ENCODE data around the gene TLE3. TPM values are rescaled to one million over a fixed set of nuclear protein-coding genes. Genes with fewer than 3 reads are reported as not detected.

TLE3 gene
- total and polyA plus RNA-seq, 3 experiments from 2014 or later: 19.4 to 76.5 (median 73.1) TPM

DNA sequence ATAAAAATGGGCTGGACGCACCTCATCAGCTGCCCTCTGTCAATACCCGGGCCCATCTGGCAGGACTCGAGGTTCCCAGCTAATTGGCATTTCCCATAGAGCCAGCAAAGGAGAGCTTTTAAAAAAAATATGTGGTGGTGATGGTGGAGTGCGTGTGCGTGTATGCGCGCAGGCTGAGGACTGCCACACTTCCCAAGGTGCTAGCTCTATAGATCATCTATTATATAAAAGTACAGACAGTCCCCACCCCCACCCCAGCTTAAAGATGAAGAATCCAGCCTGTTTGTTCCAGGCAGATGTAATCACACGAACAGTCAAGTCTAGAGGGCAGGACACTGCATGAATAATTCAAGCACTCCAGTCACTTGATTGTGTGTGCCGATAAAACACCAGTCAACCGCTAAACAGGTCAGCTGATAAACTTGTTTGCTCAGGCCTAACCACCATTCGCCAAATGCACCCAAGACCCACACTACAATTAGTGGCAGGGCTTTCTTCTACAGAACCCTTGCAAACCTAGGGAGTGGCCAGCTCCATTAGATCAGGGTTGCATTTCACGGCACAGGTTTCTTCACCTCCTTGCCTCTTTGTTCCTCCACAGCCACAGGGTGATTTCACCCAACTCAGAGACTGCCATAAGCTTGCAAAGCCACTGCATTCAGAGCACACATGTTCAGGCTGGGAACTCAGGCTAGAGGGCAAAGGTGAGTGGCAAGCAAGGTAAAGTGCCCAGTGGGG is 5.8 kb downstream of the TLE3 start:
- Histone ChIP-seq H3K27me3 (ENCODE audit: insufficient read depth, low read length, poor library complexity, severe bottlenecking) (no peaks in the 10 kb centered on the region), H3K9me3 (ENCODE audit: low read length) (no peaks in the 10 kb centered on the region), H3K27ac (ENCODE audit: low read depth, low read length) (peak overlapping the region; percentile 41), H3K4me3 (ENCODE audit: low read length) (no peak overlapping the region), H3K36me3 (ENCODE audit: insufficient read depth, low read length) (peaks cover 5% of the 10 kb centered on the region), H3K4me1 (ENCODE audit: insufficient read depth, low read length) (peaks cover 69% of the 10 kb centered on the region)
- Mint-ChIP-seq H3K36me3 (peaks cover 0 to 81% (median 15%) of the 10 kb centered on the region in 3 donors), H3K9me3 (no peaks in the 10 kb centered on the region), H3K4me3 (peak overlapping the region in 6 of 7 donors; percentile 15 to 98 (median 50)), H3K27me3 (peaks cover 0 to 3% of the 10 kb centered on the region in 2 donors), H3K27ac (peak overlapping the region in 2 of 8 donors; percentile 36 to 88), H3K4me1 (peaks cover 63 to 90% (median 82%) of the 10 kb centered on the region in 3 donors)
- DNase-seq: peak in 2 of 5 donors; percentile 23 to 45
- POLR2A ChIA-PET: interaction anchor here (0.6 to 0.9 kb wide), 2 partner anchors 12 to 32 kb away, joined by 3 to 5 read pairs; no protein-coding TSS in a partner anchor
- CTCF ChIA-PET: interaction anchor here (1.2 to 1.4 kb wide), 4 partner anchors 9 to 368 kb away, joined by 3 to 5 read pairs (median 4); no protein-coding TSS in a partner anchor

DNA sequence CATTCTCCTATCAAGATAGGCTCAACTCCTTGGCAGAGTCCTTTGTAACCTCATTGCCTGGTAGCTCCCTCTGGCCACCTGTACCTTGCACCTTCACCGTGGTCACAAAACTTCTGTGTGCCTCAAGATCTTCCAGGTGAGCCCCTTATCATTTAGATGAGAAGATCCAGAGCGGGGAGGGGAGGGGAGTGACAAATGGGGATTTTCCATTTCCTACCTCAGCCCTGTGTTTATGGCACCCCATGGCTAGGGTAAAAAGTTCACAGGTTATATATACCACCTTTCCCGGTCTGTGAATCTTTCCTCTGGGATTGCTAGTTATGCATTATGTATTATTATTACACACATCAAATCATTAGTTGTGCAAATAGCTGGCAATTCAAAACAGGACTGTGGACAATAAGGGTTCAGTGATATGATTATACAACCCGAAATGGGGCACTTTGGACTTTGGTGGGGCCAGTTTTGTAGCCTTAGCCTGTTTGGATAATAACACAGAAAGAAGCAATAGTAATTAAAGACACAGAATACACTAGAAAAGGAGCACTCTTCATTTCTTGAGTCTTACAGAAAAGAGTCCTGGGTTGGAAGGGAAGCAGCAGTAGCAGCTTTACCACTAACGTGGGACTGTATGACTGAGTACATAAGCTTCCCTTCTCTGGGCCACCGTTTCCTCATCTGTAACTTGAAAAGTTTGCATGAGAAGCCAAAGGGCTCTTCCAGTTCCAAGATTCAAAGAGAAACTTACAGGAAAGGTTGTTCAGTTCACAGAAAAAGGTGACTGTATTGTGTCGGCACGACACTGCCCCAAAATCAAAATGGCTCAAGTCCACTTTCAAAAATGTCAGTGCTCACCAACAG is 7.1 kb downstream of the TLE3 start:
- Mint-ChIP-seq H3K4me1 (peaks cover 73 to 99% (median 94%) of the 10 kb centered on the region in 3 donors), H3K27ac (peak overlapping the region in 1 of 8 donors; percentile 88), H3K9me3 (no peaks in the 10 kb centered on the region), H3K36me3 (peaks cover 0 to 90% (median 20%) of the 10 kb centered on the region in 3 donors), H3K27me3 (no peaks in the 10 kb centered on the region), H3K4me3 (no peak overlapping the region)
- H3K27ac ChIP-seq (ENCODE audit: low read depth, low read length): no peak overlapping the region
- peak in 1 of 5 donors; percentile 4 for DNase-seq
- ChIA-PET POLR2A (interaction anchor here (0.5 to 1.2 kb wide), 2 partner anchors 9 to 618 kb away, joined by 3 to 6 read pairs; no protein-coding TSS in a partner anchor), CTCF (interaction anchor here (1.2 kb wide), 1 partner anchor 8 kb away, joined by 3 read pairs; no protein-coding TSS in a partner anchor)
- H3K36me3 ChIP-seq (ENCODE audit: insufficient read depth, low read length): peaks cover 5% of the 10 kb centered on the region
- H3K9me3 ChIP-seq (ENCODE audit: low read length): no peaks in the 10 kb centered on the region
- H3K27me3 ChIP-seq (ENCODE audit: insufficient read depth, low read length, poor library complexity, severe bottlenecking): no peaks in the 10 kb centered on the region
- H3K4me3 ChIP-seq (ENCODE audit: low read length): no peak overlapping the region
- H3K4me1 ChIP-seq (ENCODE audit: insufficient read depth, low read length): peaks cover 71% of the 10 kb centered on the region

DNA sequence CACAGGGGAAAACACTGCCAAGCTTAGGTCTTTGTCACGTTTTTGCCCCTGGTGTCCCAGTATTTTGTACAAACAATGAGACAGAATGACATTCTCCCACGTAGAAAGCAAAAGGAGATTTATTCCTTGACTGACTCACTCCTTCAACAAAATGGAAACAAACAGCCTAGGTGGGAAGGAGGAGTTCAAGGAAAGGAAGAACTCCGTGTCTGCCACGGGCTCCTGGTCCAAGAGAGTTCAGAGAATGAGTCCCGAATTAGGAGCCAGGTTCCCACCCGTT is 8.1 kb downstream of the TLE3 start:
- Mint-ChIP-seq H3K9me3 (no peaks in the 10 kb centered on the region), H3K27me3 (no peaks in the 10 kb centered on the region), H3K36me3 (peaks cover 0 to 94% (median 20%) of the 10 kb centered on the region in 3 donors), H3K27ac (no peak overlapping the region), H3K4me3 (peak overlapping the region in 2 of 7 donors; percentile 10 to 15), H3K4me1 (peaks cover 76 to 100% (median 98%) of the 10 kb centered on the region in 3 donors)
- ChIA-PET CTCF (no interaction called here), POLR2A (no interaction called here)
- no peaks in the 10 kb centered on the region for H3K27me3 ChIP-seq (ENCODE audit: insufficient read depth, low read length, poor library complexity, severe bottlenecking)
- H3K4me3 ChIP-seq (ENCODE audit: low read length): no peak overlapping the region
- peak in 1 of 5 donors; percentile 3 for DNase-seq
- H3K9me3 ChIP-seq (ENCODE audit: low read length): no peaks in the 10 kb centered on the region
- H3K36me3 ChIP-seq (ENCODE audit: insufficient read depth, low read length): peaks cover 5% of the 10 kb centered on the region
- peaks cover 67% of the 10 kb centered on the region for H3K4me1 ChIP-seq (ENCODE audit: insufficient read depth, low read length)
- H3K27ac ChIP-seq (ENCODE audit: low read depth, low read length): no peak overlapping the region

DNA sequence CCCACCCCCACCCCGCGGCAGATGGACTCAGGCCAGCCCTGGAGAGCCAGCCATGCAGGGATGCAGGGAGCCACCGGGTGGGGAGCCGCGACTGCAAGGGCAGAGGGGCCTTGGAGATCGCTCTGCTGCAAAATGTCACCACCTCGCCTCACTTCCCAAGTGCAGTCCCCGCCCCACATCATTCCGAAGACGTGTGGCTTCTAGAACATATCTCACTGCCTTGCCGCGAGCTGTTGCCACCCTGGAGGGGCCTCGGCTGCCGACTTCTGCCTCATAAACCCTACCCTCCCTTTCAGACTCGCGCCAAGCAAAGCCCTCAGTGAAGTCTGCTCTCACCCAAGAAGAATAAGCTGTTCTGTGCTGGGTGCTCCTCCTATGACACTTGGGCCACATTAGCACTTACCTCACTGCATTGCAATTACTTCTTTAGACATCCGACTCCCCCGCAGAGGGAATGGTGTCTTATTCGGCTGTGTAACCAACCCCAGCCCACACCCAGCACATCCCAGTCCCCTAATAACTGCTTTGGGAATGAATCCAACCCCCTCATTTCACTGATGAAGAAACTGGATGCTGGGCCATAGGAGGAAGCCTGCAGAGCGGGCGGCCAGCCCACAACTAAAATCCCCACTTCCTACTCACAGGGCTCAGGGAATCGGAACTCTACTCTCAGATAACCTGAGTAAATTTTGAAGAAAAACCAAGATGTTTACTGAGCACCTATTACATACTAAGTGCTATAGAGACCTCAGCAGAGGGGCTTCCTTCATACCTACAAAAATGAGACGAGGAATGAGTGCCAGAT is 8.6 kb downstream of the TLE3 start:
- Histone ChIP-seq H3K27ac (ENCODE audit: low read depth, low read length) (no peak overlapping the region), H3K4me1 (ENCODE audit: insufficient read depth, low read length) (peaks cover 67% of the 10 kb centered on the region), H3K4me3 (ENCODE audit: low read length) (no peak overlapping the region), H3K36me3 (ENCODE audit: insufficient read depth, low read length) (peaks cover 5% of the 10 kb centered on the region), H3K27me3 (ENCODE audit: insufficient read depth, low read length, poor library complexity, severe bottlenecking) (no peaks in the 10 kb centered on the region), H3K9me3 (ENCODE audit: low read length) (no peaks in the 10 kb centered on the region)
- ChIA-PET CTCF (no interaction called here), POLR2A (no interaction called here)
- peak overlapping the region in 3 of 7 donors; percentile 10 to 79 (median 24) for H3K4me3 Mint-ChIP-seq
- peaks cover 77 to 100% (median 98%) of the 10 kb centered on the region in 3 donors for H3K4me1 Mint-ChIP-seq
- H3K9me3 Mint-ChIP-seq: no peaks in the 10 kb centered on the region
- peaks cover 0 to 96% (median 18%) of the 10 kb centered on the region in 3 donors for H3K36me3 Mint-ChIP-seq
- peak overlapping the region in 3 of 8 donors; percentile 46 to 54 (median 48) for H3K27ac Mint-ChIP-seq
- DNase-seq: peak in 1 of 5 donors; percentile 35
- no peaks in the 10 kb centered on the region for H3K27me3 Mint-ChIP-seq

DNA sequence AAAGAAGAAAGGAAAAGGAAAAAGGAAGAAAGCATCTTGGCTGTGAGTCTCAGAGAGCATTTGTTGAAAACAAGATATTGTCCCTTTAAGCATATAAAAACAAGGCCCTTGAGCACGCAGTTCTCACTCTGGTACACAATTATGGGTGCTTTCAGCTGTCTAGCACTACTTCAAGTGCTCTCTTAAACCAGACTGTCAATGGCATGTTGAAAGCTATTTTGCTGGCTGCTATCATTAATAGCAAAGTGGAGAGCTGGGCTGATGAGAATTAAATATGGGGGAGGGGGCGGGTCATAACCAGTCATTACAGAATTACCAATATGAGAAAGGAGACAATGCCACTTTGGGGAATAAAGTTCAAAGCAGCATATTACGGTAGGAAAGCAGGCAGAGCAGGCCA is 9.3 kb downstream of the TLE3 start:
- POLR2A ChIA-PET: no interaction called here
- no peak for DNase-seq
- Mint-ChIP-seq H3K36me3 (peaks cover 0 to 97% (median 18%) of the 10 kb centered on the region in 3 donors), H3K27me3 (no peaks in the 10 kb centered on the region), H3K4me3 (no peak overlapping the region), H3K27ac (no peak overlapping the region), H3K9me3 (no peaks in the 10 kb centered on the region), H3K4me1 (peaks cover 79 to 100% (median 98%) of the 10 kb centered on the region in 3 donors)
- Histone ChIP-seq H3K27me3 (ENCODE audit: insufficient read depth, low read length, poor library complexity, severe bottlenecking) (no peaks in the 10 kb centered on the region), H3K9me3 (ENCODE audit: low read length) (no peaks in the 10 kb centered on the region), H3K4me1 (ENCODE audit: insufficient read depth, low read length) (peaks cover 67% of the 10 kb centered on the region), H3K4me3 (ENCODE audit: low read length) (no peak overlapping the region), H3K27ac (ENCODE audit: low read depth, low read length) (no peak overlapping the region), H3K36me3 (ENCODE audit: insufficient read depth, low read length) (peaks cover 5% of the 10 kb centered on the region)
- CTCF ChIA-PET: no interaction called here

DNA sequence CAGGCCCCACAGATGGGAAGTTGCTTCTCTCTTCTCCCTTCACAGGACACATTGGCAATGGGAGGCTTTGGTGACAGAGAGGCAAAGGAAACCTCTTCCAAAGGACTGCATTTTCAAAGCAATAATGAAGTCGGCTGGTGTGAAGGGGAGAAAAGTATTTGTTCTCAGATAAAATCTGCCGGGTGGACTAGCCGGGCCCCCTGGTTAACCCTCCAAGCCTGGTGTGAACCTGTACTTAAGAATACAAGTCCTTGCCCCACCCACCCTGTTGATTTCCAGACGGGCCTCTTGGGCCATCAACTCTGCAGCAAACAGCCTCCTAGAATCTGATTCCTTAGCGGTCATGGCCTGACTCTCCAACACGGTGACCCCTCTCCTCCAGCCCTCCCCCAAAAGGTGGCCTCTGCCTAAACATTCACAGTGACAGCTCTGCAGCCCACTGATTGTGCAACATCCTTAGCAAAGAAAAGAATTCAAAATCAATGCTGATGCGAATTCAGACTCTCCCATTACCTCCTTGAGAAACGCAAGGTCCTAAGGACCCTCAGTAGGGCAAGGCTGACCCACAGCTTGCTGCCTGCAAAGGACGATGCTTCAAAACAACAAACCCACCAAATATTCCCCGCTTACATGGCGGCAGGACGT is 9.9 kb downstream of the TLE3 start:
- peaks cover 0 to 96% (median 22%) of the 10 kb centered on the region in 3 donors for H3K36me3 Mint-ChIP-seq
- DNase-seq: peak in 1 of 5 donors; percentile 18
- H3K4me1 Mint-ChIP-seq: peaks cover 74 to 100% (median 98%) of the 10 kb centered on the region in 3 donors
- CTCF ChIA-PET: no interaction called here
- Histone ChIP-seq H3K9me3 (ENCODE audit: low read length) (no peaks in the 10 kb centered on the region), H3K4me1 (ENCODE audit: insufficient read depth, low read length) (peaks cover 61% of the 10 kb centered on the region), H3K27me3 (ENCODE audit: insufficient read depth, low read length, poor library complexity, severe bottlenecking) (no peaks in the 10 kb centered on the region), H3K36me3 (ENCODE audit: insufficient read depth, low read length) (peaks cover 5% of the 10 kb centered on the region), H3K4me3 (ENCODE audit: low read length) (no peak overlapping the region), H3K27ac (ENCODE audit: low read depth, low read length) (no peak overlapping the region)
- H3K4me3 Mint-ChIP-seq: no peak overlapping the region
- H3K27ac Mint-ChIP-seq: peak overlapping the region in 1 of 8 donors; percentile 35
- H3K9me3 Mint-ChIP-seq: no peaks in the 10 kb centered on the region
- POLR2A ChIA-PET: no interaction called here
- H3K27me3 Mint-ChIP-seq: no peaks in the 10 kb centered on the region

DNA sequence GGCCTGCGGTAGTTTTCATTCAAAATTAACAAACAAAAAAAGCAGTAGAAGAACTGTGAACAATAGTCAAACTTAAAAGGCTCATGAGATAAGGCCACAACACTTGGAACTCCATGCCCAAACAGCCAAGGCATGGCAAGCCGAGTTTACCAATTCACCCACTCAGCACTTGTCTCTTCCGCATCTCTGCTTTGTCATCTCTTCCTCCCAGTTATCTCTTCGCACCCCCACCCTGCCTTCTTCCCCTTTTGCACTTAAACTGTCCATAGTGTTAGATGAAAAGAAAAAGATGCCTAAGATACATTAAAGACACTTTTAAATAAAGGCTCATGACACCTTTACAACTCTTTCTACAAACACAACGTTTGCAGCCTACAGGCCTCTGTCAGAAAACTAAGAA is 11.1 kb downstream of the TLE3 start:
- DNase-seq: peak in 1 of 5 donors; percentile 21
- Histone ChIP-seq H3K36me3 (ENCODE audit: insufficient read depth, low read length) (peaks cover 8% of the 10 kb centered on the region), H3K4me3 (ENCODE audit: low read length) (no peak overlapping the region), H3K4me1 (ENCODE audit: insufficient read depth, low read length) (peaks cover 49% of the 10 kb centered on the region), H3K9me3 (ENCODE audit: low read length) (no peaks in the 10 kb centered on the region), H3K27me3 (ENCODE audit: insufficient read depth, low read length, poor library complexity, severe bottlenecking) (no peaks in the 10 kb centered on the region), H3K27ac (ENCODE audit: low read depth, low read length) (no peak overlapping the region)
- ChIA-PET POLR2A (no interaction called here), CTCF (interaction anchor here (2.2 kb wide), 1 partner anchor 9 kb away, joined by 7 read pairs; no protein-coding TSS in a partner anchor)
- Mint-ChIP-seq H3K36me3 (peaks cover 3 to 96% (median 22%) of the 10 kb centered on the region in 3 donors), H3K4me1 (peaks cover 62 to 97% (median 90%) of the 10 kb centered on the region in 3 donors), H3K27ac (peak overlapping the region in 1 of 8 donors; percentile 77), H3K4me3 (no peak overlapping the region), H3K9me3 (no peaks in the 10 kb centered on the region), H3K27me3 (no peaks in the 10 kb centered on the region)
